Measurements from ENCODE around the gene PPP6R2. TPM values are rescaled to one million over a fixed set of nuclear protein-coding genes. Genes with fewer than 3 reads are reported as not detected.

PPP6R2 gene
- total and polyA plus RNA-seq, 5 experiments from 2014 or later, result 13.3 to 104 (median 29.1) TPM

DNA sequence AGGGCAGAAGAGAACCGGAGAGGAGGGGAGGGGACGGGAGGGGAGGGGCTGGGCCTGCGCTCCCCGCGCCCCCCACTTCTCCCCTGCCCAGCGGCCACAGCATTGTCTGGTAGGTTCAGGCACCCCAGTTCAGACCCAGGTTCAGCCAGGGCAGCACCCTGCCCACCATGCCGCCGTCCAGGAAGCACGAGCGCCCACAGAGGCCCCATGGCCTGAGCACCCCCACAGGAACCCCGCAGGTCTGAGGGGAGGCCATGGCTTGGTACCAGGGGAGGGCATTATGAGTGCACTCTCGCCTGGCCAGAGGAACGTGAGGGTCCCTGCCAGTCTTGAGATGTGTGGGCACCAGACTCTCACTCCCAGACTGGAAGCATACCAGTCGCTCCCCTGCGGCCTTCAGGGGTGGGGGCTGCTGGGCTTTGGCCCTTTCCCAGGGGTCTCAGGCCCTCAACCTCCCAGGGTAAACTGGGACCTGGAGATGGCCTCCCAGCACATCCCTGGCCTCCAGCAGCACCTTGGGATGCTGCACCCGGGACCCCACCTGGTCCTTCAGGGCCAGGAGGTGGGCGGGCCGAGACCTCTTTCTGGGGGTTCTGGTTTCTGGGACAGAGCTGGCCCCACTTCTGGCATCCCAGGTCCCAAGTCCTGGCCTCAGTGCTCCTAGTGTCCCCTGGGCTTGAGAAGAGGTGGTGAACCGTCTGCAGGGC is 35.1 kb upstream of the PPP6R2 start:
- Mint-ChIP-seq H3K36me3 (no peaks in the 10 kb centered on the region), H3K9me3 (peaks cover 0 to 1% (median 0%) of the 10 kb centered on the region in 9 donors), H3K4me1 (peaks cover 9 to 21% (median 13%) of the 10 kb centered on the region in 4 donors), H3K27ac (peak overlapping the region in 3 of 10 donors; percentile 27 to 56 (median 34)), H3K27me3 (peaks cover 4 to 17% (median 7%) of the 10 kb centered on the region in 5 donors), H3K4me3 (peak overlapping the region in 8 of 10 donors; percentile 24 to 70 (median 46))
- DNase-seq, result no peak
- POLR2A ChIA-PET, result interaction anchor here (2.2 to 2.7 kb wide), 2 partner anchors 11 to 15 kb away, joined by 8 to 15 read pairs; no protein-coding TSS in a partner anchor
- ATAC-seq, result no peak

DNA sequence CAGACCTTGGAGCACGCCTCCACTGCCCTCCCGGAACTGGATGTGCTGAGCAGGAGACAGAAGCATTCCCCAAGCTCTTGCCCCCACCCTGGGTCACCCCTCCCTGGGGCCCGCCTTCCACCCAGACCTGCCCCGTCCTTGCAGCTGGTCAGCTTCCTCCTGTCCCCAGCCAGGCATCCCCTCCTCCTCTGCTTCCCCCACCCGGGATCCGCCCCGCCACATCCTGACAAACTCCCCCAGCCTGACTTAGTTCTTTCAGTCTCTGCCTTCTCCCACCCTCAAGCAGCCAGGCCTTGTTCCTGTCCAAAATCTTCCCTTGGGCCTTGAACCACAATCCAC is 34.6 kb upstream of the PPP6R2 start:
- DNase-seq, result no peak
- Mint-ChIP-seq H3K36me3 (no peaks in the 10 kb centered on the region), H3K27me3 (peaks cover 4 to 14% (median 7%) of the 10 kb centered on the region in 5 donors), H3K27ac (peak overlapping the region in 5 of 10 donors; percentile 27 to 68 (median 35)), H3K9me3 (peaks cover 0 to 1% (median 0%) of the 10 kb centered on the region in 9 donors), H3K4me1 (peaks cover 10 to 21% (median 12%) of the 10 kb centered on the region in 4 donors), H3K4me3 (peak overlapping the region; percentile 29 to 79 (median 60))
- no peak for ATAC-seq
- POLR2A ChIA-PET, result interaction anchor here (1.3 kb wide), 1 partner anchor 15 kb away, joined by 3 read pairs; no protein-coding TSS in a partner anchor

DNA sequence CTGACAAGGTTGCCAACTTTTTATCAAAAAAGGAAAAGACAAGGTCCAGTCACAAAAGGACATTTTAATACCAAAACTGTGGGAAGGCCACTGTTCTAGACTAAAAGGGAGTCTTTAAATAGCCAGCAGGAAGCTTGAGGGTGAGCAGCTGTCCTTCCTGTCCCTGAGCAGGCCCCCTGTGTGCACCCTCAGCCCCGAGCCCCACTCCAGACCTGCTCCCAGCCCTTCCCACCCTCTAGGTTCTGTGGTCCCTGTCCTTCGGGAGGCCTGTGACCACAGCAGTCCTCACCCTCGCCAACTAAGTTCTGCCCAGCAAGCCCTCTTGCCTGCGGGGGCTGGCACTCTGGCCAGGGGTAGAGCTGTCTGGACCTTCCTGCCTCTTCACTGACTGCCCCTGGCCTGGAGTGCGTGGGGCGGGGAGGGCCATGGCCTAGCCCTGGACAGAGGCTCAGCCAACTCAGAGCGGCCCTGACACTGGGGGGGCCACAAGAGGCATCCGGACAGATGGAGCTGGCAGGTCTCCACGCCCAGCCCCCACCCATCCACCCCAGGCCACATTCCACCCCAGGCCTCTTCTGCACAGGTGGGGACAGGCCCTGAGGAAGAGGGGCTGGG is 34.0 kb upstream of the PPP6R2 start:
- Mint-ChIP-seq H3K9me3 (peaks cover 0 to 1% (median 0%) of the 10 kb centered on the region in 9 donors), H3K4me1 (peaks cover 13 to 23% (median 17%) of the 10 kb centered on the region in 4 donors), H3K27me3 (peaks cover 4 to 14% (median 7%) of the 10 kb centered on the region in 5 donors), H3K27ac (peak overlapping the region in 4 of 10 donors; percentile 15 to 68 (median 34)), H3K4me3 (peak overlapping the region in 9 of 10 donors; percentile 38 to 79 (median 60)), H3K36me3 (no peaks in the 10 kb centered on the region)
- POLR2A ChIA-PET, result interaction anchor here (1.3 kb wide), 1 partner anchor 16 kb away, joined by 3 read pairs; no protein-coding TSS in a partner anchor
- DNase-seq, result no peak
- ATAC-seq, result no peak

DNA sequence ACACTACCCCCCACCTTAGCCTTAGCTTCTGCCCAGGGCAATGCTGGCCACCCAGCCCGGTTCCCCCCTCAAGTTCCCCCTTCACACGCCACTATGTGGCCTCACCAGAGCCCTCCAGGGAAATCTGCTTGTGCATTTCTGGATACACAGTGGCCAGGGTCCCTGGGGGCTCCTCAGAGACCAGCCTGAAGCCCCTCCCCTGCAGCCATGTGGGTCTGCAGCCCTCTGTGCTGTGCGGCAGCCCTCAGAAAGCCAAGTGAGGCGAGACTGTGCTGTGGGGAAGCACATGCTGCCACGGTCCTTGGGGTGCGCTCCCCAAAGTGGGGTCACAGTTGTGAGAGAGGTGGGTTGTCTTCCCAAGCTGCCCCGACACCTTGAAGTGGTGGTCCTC is 33.5 kb upstream of the PPP6R2 start:
- Mint-ChIP-seq H3K36me3 (no peaks in the 10 kb centered on the region), H3K9me3 (no peaks in the 10 kb centered on the region), H3K27ac (peak overlapping the region in 1 of 10 donors; percentile 11), H3K4me3 (peak overlapping the region in 2 of 10 donors; percentile 7 to 11), H3K4me1 (peaks cover 17 to 24% (median 22%) of the 10 kb centered on the region in 4 donors), H3K27me3 (peaks cover 4 to 14% (median 7%) of the 10 kb centered on the region in 5 donors)
- no peak for ATAC-seq
- POLR2A ChIA-PET, result interaction anchor here (1.3 kb wide), 1 partner anchor 16 kb away, joined by 3 read pairs; no protein-coding TSS in a partner anchor
- DNase-seq, result no peak

DNA sequence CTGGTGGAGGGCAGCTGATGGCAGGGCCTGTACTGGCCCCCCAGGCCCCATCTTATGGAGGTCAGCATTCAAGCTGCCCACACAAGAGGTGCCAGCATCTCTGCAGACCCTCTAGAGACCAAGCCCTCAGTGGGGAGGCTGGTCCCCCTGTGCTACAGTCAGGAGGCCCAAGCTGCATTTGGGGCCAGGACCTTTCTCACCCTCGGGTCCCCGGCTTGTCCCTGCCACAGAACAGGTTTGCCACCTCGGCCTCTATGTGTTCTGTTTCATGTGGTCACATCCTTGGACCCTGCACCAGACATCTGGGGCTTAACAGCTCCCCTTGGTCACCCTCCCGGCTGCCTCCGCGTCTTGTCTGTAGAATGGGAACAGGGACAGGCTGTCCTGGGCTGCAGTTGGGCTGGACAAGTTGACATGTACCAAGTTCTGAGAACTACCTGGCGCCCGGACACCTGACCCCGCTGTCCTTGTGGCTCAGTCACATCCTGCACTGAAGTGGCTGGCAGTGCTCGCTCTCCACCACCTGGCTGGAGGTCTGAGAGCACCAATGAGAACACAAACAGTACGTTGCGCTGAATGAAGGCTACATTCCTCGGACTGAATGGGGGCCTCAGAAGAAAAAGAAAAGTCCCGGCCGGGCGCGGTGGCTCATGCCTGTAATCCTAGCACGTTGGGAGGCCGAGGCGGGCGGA is 33.0 kb upstream of the PPP6R2 start:
- peaks cover 18 to 29% (median 26%) of the 10 kb centered on the region in 4 donors for H3K4me1 Mint-ChIP-seq
- H3K27me3 Mint-ChIP-seq, result peaks cover 4 to 13% (median 6%) of the 10 kb centered on the region in 5 donors
- no peak for DNase-seq
- no peaks in the 10 kb centered on the region for H3K9me3 Mint-ChIP-seq
- H3K4me3 Mint-ChIP-seq, result no peak overlapping the region
- POLR2A ChIA-PET, result no interaction called here
- ATAC-seq, result no peak
- H3K27ac Mint-ChIP-seq, result peak overlapping the region in 1 of 10 donors; percentile 7
- H3K36me3 Mint-ChIP-seq, result no peaks in the 10 kb centered on the region

DNA sequence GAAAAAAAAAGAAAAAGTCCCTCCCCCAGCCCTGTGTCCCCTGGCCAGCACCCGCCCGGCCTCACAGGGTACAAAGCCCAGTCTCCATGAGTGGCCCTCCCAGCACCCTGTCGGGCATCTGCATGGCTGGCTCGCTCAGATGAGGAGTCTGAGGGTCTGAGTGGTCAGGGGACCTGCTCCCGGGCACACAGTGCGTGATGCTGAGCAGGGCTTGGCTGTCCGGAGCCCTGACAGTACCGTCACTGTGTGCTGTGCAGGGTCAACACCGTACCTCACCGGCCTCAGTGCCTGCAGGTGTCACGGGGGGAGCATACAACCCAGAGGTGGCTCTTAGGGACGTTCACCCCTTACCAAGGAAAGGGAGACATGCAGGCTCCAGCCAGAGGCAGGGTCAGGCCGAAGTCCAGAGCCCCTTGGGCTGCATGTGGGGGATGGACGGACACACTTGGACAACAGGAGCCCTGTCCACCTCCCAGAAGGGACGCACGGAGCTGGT is 32.1 kb upstream of the PPP6R2 start:
- H3K36me3 Mint-ChIP-seq, result no peaks in the 10 kb centered on the region
- H3K27me3 Mint-ChIP-seq, result peaks cover 1 to 5% (median 4%) of the 10 kb centered on the region in 5 donors
- POLR2A ChIA-PET, result no interaction called here
- DNase-seq (no peak), ATAC-seq (no peak)
- peaks cover 19 to 32% (median 29%) of the 10 kb centered on the region in 4 donors for H3K4me1 Mint-ChIP-seq
- no peak overlapping the region for H3K4me3 Mint-ChIP-seq
- no peaks in the 10 kb centered on the region for H3K9me3 Mint-ChIP-seq
- peak overlapping the region in 1 of 10 donors; percentile 19 for H3K27ac Mint-ChIP-seq

DNA sequence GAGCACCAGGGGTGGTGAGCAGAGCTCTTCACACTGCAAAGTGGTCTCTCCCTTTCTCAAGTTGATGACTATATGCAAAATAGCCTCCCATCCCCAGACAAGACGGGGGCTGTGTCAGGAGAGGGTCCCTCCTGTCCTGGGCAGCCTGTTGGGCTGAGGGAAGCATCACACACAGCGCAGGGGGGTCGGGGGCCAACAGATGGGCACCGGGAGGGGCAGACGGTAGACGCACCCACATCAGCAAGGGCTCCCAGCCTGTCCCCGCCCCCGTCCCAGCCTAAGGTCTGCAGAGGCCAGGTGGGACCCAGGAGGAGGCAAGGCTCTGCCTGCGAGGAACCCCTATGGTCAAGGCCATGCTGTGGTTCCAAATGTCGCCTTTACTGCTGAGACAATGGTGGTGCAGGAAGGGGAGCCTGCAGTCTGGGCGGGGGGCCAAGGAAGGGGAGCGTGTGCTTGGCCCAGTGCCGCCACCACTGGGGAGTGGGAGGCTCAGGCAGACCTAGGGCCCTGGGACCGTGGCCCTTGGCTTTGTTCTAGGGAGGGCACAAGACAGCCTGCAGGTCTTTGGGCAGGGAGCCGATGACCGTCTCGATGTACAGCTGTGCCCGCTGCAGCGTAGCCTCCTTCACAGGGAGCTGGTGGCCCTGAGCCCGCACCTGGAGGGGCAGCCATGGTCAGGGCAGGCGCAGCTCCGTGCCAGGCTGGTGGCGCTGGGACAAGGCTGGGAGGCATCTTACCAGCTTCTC is 31.3 kb upstream of the PPP6R2 start:
- peak overlapping the region in 2 of 10 donors; percentile 14 to 31 for H3K4me3 Mint-ChIP-seq
- peak in 1 of 10 donors; percentile 18 for DNase-seq
- no peaks in the 10 kb centered on the region for H3K36me3 Mint-ChIP-seq
- H3K27me3 Mint-ChIP-seq, result peaks cover 0 to 1% (median 0%) of the 10 kb centered on the region in 5 donors
- H3K9me3 Mint-ChIP-seq, result no peaks in the 10 kb centered on the region
- H3K4me1 Mint-ChIP-seq, result peaks cover 15 to 28% (median 25%) of the 10 kb centered on the region in 4 donors
- POLR2A ChIA-PET, result interaction anchor here (0.8 to 1.4 kb wide), 2 partner anchors 9 to 14 kb away, joined by 3 to 4 read pairs; no protein-coding TSS in a partner anchor
- ATAC-seq, result no peak
- H3K27ac Mint-ChIP-seq, result peak overlapping the region in 3 of 10 donors; percentile 43 to 85 (median 48)

DNA sequence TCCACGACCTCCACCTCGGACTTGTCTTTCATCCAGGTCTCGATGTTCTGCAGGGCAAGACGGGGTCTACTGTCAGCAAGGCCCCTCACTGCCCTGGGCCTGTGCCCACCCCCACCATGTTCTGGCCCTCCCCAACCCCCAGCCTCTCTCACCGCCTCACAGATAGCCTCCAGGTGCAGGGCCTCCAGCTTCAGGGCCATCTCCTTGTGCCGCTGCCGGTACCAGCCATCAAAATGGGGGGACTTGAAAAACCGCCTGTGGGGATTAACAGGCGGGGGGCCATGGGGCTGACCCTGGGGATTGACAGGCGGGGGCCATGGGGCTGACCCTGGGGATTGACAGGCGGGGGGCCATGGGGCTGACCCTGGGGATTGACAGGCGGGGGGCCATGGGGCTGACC is 30.8 kb upstream of the PPP6R2 start:
- peaks cover 0 to 1% (median 0%) of the 10 kb centered on the region in 5 donors for H3K27me3 Mint-ChIP-seq
- ATAC-seq (no peak), DNase-seq (peak in 1 of 10 donors; percentile 34)
- POLR2A ChIA-PET, result interaction anchor here (0.8 to 1.4 kb wide), 2 partner anchors 9 to 14 kb away, joined by 3 to 4 read pairs; no protein-coding TSS in a partner anchor
- H3K36me3 Mint-ChIP-seq, result no peaks in the 10 kb centered on the region
- H3K4me1 Mint-ChIP-seq, result peaks cover 15 to 28% (median 25%) of the 10 kb centered on the region in 4 donors
- H3K4me3 Mint-ChIP-seq, result no peak overlapping the region
- peak overlapping the region in 1 of 10 donors; percentile 43 for H3K27ac Mint-ChIP-seq
- H3K9me3 Mint-ChIP-seq, result no peaks in the 10 kb centered on the region

DNA sequence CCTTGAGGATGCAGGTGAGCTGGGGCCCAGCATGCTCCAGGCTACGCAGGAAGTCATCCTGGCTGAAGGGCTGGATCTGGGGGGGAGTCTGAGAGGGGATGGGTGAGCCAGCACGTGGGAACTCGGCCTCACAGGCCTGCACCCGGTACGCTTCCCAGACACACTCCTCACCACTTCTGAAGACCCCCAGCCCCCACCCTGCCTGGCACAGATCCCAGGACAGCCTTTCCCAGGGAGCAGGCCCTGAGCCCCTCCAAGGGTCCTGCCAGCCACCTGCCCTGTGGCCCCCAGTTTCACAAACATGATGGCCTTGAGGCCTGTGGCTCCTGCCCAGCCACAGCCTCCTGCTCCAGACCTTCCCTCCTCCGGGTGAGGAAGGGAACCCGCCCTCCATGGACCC is 30.1 kb upstream of the PPP6R2 start:
- Mint-ChIP-seq H3K9me3 (no peaks in the 10 kb centered on the region), H3K36me3 (no peaks in the 10 kb centered on the region), H3K27ac (peak overlapping the region in 3 of 10 donors; percentile 43 to 94 (median 82)), H3K27me3 (peaks cover 0 to 1% (median 0%) of the 10 kb centered on the region in 5 donors), H3K4me1 (peaks cover 15 to 28% (median 25%) of the 10 kb centered on the region in 4 donors), H3K4me3 (peak overlapping the region in 1 of 10 donors; percentile 8)
- POLR2A ChIA-PET, result interaction anchor here (0.8 to 4.3 kb wide), 7 partner anchors 10 to 126 kb away, joined by 3 to 19 read pairs (median 4); partner anchors contain the start of genes DENND6B and TUBGCP6
- DNase-seq, result peak in 2 of 10 donors; percentile 3 to 43
- no peak for ATAC-seq

DNA sequence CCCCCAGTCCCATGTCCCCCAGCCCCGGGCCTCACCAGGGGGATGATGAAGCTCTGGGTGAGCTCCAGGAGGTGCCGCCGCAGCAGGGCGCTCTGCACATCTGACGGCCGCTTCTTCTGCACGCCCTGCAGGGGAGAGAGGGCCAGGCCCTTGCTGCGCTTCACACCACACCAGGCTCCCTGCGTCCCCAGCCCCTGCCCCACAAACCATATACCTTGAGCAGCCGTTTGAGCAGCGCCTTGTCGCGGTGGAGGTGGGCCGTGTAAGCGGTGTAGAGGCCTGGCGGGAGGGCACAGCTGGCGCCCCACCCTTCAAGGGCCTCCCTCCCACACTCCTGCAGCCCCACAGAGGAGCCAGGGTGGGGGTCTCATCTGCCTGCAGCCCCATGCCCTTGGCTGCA is 29.5 kb upstream of the PPP6R2 start:
- peak overlapping the region; percentile 40 to 97 (median 94) for H3K27ac Mint-ChIP-seq
- peaks cover 15 to 26% (median 23%) of the 10 kb centered on the region in 4 donors for H3K4me1 Mint-ChIP-seq
- POLR2A ChIA-PET, result interaction anchor here (0.8 to 4.3 kb wide), 7 partner anchors 8 to 127 kb away, joined by 3 to 19 read pairs (median 4); partner anchors contain the start of genes DENND6B and TUBGCP6
- H3K36me3 Mint-ChIP-seq, result no peaks in the 10 kb centered on the region
- DNase-seq (peak in 2 of 10 donors; percentile 11 to 60), ATAC-seq (no peak)
- peak overlapping the region; percentile 24 to 99 (median 90) for H3K4me3 Mint-ChIP-seq
- H3K27me3 Mint-ChIP-seq, result peaks cover 0 to 1% (median 0%) of the 10 kb centered on the region in 5 donors
- no peaks in the 10 kb centered on the region for H3K9me3 Mint-ChIP-seq

DNA sequence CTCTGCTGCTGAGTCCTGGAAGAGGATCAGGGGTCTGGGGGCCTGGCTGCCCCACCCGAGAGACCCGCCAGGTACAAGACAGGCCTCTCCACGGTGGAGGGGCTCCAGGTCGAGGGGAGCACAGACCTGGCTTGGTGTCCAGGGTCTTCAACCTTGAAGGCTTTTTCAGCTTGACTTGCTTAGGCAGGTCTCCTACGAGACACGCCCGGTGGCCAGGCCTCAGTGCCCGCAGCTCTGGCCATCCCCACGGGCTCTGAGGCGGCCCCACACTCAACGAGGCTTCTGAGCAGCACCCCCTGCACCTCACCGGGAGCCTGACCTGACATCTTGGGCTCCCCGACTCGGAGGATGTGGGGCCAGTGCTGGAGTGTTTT is 29.1 kb upstream of the PPP6R2 start:
- ATAC-seq, result no peak
- Mint-ChIP-seq H3K27ac (peak overlapping the region; percentile 87 to 97 (median 94)), H3K9me3 (no peaks in the 10 kb centered on the region), H3K27me3 (no peaks in the 10 kb centered on the region), H3K4me3 (peak overlapping the region; percentile 80 to 99 (median 90)), H3K4me1 (peaks cover 13 to 22% (median 20%) of the 10 kb centered on the region in 4 donors), H3K36me3 (no peaks in the 10 kb centered on the region)
- POLR2A ChIA-PET, result interaction anchor here (0.8 to 4.3 kb wide), 10 partner anchors 9 to 212 kb away, joined by 3 to 19 read pairs (median 4); partner anchors contain the start of genes DENND6B, LMF2, NCAPH2 and SCO2
- DNase-seq, result peak in 1 of 10 donors; percentile 2

Measured in naive thymus-derived CD8-positive, alpha-beta T cell (primary cell).